ENCODE measurements around the gene SYCP3.

DNA sequence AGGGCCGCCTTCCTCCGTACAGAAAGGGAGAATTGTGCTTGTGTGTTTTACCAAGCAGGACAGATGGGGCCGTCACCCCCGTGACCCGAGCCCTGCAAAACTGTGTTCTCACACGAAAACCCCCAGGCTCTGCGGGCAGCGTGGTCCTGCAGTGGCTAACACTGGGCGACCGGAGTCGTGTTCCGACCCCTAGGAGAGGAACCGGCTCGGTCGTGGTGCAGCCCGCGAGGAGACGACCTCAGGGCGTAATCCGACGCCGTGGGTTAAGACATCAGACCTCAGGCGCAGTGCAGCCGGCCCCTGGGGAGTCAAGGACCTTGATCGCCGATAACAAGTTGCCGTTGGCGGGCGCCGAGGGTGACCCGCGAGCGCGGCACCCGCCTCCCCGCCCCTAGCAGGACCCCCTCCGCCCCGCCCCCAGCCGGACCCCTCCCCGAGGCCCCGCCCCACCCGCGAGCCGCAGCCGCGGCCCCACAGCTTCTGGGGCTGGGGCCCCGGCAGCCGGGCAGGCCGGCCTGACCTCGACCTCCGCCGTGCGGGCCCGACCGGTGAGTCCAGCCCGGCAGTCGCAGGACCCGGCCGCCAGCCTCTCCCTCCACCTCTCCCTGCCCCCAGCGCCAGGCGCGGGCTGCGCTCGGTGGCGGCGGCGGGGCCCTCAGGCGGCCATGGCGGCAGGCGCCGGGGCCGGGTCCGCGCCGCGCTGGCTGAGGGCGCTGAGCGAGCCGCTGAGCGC lies 41.9 kb downstream of the SYCP3 start, which contains the start of gene CHPT1:
- no peak for TF ChIP-seq POLR2AphosphoS5 (IDR thresholded peaks at IDR 0.05)
- TF ChIP-seq, protein P1, sequence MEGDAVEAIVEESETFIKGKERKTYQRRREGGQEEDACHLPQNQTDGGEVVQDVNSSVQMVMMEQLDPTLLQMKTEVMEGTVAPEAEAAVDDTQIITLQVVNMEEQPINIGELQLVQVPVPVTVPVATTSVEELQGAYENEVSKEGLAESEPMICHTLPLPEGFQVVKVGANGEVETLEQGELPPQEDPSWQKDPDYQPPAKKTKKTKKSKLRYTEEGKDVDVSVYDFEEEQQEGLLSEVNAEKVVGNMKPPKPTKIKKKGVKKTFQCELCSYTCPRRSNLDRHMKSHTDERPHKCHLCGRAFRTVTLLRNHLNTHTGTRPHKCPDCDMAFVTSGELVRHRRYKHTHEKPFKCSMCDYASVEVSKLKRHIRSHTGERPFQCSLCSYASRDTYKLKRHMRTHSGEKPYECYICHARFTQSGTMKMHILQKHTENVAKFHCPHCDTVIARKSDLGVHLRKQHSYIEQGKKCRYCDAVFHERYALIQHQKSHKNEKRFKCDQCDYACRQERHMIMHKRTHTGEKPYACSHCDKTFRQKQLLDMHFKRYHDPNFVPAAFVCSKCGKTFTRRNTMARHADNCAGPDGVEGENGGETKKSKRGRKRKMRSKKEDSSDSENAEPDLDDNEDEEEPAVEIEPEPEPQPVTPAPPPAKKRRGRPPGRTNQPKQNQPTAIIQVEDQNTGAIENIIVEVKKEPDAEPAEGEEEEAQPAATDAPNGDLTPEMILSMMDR (IDR thresholded peaks at IDR 0.05) = no peak
- no peak for TF ChIP-seq POLR2A (IDR thresholded peaks at IDR 0.05)
- no peak for TF ChIP-seq EP300 (IDR thresholded peaks at IDR 0.05)

Data from suprapubic skin (tissue), 4 donors.